ENCODE results near the gene DLGAP5. TPM values are rescaled to one million over a fixed set of nuclear protein-coding genes. Genes with fewer than 3 reads are reported as not detected.

DLGAP5 gene
- total and polyA plus RNA-seq, 2 of the 13 experiments (the other 11 are each of a cell fraction or from before 2014, with no cell fraction given), result 7.7 to 55.8 TPM

DNA sequence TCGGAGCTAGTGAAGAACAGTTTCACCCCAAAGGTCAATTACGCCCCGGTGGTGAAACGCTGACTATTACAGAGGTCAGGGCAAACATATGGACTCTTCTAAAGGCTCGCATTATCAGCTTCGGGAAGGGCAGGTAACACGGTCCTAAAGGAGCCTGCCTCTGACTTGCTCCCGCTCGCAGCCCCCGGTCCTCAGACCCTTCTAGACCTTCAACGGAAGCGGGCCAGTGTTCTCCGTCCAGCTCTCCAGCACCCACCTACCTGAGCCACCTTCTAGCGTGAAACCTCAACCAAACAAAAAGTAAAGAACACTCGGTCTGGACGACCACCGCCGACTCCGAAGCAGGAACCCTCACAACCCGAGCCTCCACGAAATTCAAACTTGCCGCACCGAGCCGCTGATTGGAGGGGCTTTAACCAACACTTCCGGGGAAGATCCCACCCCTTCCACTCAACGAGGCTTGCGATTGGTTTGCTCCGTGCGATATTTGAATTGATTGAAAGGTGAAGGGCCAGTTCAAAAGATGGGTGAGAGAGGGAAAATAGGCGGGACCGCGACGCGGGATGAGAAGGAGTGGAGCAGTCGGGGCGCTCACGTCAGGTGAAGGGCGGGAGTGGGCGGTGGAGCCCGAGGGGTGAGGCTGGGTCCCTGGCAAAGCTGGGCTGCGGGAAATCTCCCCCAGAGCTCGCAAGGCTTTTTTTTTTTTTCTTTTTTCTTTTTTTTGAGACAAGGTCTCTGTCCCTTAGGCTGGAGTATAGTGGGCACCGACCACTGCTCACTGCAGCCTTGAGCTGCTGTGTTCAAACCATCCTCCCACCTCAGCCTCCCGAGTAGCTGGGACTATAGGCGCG, at the start of gene DLGAP5 (continued):
- TF ChIP-seq ZNF567 (CRISPR knock-in tag; IDR thresholded peaks at IDR 0.05; ENCODE audit: borderline replicate concordance), result no peak
- no peak for TF ChIP-seq NFATC3 (CRISPR knock-in tag; IDR thresholded peaks at IDR 0.05)
- peak; percentile 66; the same call in 1 of the 2 replicates for TF ChIP-seq ZNF431 (CRISPR knock-in tag; IDR thresholded peaks at IDR 0.05; ENCODE audit: borderline replicate concordance, low read depth)
- TF ChIP-seq ZNF883 (CRISPR knock-in tag; IDR thresholded peaks at IDR 0.05; ENCODE audit: not compliant biosample characterization), result peak; percentile 47
- no peak for TF ChIP-seq MAZ (IDR thresholded peaks at IDR 0.05; ENCODE audit: borderline replicate concordance, low read depth, low read length)
- no peak for TF ChIP-seq MAZ (CRISPR knock-in tag; IDR thresholded peaks at IDR 0.05; ENCODE audit: low read depth)
- 0 out of 2 replicates have a peak, but pooled peaks have one; percentile 13 for TF ChIP-seq ISL2 (CRISPR knock-in tag; IDR thresholded peaks at IDR 0.05)
- TF ChIP-seq REXO4 (CRISPR knock-in tag; IDR thresholded peaks at IDR 0.05; ENCODE audit: borderline replicate concordance), result peak; percentile 73; the same call in 1 of the 2 replicates
- TF ChIP-seq ARHGAP35 (CRISPR knock-in tag; IDR thresholded peaks at IDR 0.05; ENCODE audit: borderline replicate concordance), result no peak
- no peak for TF ChIP-seq ZNF34 (CRISPR knock-in tag; IDR thresholded peaks at IDR 0.05; ENCODE audit: borderline replicate concordance)
- TF ChIP-seq, protein P1, sequence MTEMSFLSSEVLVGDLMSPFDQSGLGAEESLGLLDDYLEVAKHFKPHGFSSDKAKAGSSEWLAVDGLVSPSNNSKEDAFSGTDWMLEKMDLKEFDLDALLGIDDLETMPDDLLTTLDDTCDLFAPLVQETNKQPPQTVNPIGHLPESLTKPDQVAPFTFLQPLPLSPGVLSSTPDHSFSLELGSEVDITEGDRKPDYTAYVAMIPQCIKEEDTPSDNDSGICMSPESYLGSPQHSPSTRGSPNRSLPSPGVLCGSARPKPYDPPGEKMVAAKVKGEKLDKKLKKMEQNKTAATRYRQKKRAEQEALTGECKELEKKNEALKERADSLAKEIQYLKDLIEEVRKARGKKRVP (CRISPR knock-in tag; IDR thresholded peaks at IDR 0.05), result peak in 1 of 2 experiments; percentile 82; a peak in 2 of 4 replicates
- TF ChIP-seq GLI4 (CRISPR knock-in tag; IDR thresholded peaks at IDR 0.05; ENCODE audit: borderline replicate concordance), result no peak
- TF ChIP-seq, protein P2, sequence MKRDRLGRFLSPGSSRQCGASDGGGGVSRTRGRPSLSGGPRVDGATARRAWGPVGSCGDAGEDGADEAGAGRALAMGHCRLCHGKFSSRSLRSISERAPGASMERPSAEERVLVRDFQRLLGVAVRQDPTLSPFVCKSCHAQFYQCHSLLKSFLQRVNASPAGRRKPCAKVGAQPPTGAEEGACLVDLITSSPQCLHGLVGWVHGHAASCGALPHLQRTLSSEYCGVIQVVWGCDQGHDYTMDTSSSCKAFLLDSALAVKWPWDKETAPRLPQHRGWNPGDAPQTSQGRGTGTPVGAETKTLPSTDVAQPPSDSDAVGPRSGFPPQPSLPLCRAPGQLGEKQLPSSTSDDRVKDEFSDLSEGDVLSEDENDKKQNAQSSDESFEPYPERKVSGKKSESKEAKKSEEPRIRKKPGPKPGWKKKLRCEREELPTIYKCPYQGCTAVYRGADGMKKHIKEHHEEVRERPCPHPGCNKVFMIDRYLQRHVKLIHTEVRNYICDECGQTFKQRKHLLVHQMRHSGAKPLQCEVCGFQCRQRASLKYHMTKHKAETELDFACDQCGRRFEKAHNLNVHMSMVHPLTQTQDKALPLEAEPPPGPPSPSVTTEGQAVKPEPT (CRISPR knock-in tag; IDR thresholded peaks at IDR 0.05; ENCODE audit: low read depth), result no peak
- no peak for TF ChIP-seq WIZ (CRISPR knock-in tag; IDR thresholded peaks at IDR 0.05)
- no peak for TF ChIP-seq EEA1 (CRISPR knock-in tag; IDR thresholded peaks at IDR 0.05; ENCODE audit: borderline replicate concordance)
- TF ChIP-seq AFF4 (CRISPR knock-in tag; IDR thresholded peaks at IDR 0.05), result no peak
- peak; percentile 60; the same call in 1 of the 2 replicates for TF ChIP-seq CHD2 (IDR thresholded peaks at IDR 0.05; ENCODE audit: low read depth, low read length)
- TF ChIP-seq, protein P3, sequence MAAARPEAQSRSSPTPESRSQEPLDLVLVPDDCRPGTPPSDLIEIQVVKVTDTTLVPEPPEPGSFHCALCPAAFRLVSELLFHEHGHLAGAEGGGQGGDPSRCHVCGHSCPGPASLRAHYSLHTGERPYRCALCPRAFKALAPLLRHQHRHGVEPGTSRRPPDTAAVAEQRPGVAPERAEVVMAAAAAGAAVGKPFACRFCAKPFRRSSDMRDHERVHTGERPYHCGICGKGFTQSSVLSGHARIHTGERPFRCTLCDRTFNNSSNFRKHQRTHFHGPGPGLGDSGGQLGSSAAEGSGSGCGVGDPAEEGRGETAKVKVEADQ (CRISPR knock-in tag; IDR thresholded peaks at IDR 0.05; ENCODE audit: borderline replicate concordance), result no peak; the same call in 1 of the 2 replicates
- no peak for TF ChIP-seq ZBTB8A (CRISPR knock-in tag; IDR thresholded peaks at IDR 0.05; ENCODE audit: borderline replicate concordance, low read depth)
